ENCODE data around the gene CHRNA10.

The CHRNA10 gene, protein sequence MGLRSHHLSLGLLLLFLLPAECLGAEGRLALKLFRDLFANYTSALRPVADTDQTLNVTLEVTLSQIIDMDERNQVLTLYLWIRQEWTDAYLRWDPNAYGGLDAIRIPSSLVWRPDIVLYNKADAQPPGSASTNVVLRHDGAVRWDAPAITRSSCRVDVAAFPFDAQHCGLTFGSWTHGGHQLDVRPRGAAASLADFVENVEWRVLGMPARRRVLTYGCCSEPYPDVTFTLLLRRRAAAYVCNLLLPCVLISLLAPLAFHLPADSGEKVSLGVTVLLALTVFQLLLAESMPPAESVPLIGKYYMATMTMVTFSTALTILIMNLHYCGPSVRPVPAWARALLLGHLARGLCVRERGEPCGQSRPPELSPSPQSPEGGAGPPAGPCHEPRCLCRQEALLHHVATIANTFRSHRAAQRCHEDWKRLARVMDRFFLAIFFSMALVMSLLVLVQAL

DNA sequence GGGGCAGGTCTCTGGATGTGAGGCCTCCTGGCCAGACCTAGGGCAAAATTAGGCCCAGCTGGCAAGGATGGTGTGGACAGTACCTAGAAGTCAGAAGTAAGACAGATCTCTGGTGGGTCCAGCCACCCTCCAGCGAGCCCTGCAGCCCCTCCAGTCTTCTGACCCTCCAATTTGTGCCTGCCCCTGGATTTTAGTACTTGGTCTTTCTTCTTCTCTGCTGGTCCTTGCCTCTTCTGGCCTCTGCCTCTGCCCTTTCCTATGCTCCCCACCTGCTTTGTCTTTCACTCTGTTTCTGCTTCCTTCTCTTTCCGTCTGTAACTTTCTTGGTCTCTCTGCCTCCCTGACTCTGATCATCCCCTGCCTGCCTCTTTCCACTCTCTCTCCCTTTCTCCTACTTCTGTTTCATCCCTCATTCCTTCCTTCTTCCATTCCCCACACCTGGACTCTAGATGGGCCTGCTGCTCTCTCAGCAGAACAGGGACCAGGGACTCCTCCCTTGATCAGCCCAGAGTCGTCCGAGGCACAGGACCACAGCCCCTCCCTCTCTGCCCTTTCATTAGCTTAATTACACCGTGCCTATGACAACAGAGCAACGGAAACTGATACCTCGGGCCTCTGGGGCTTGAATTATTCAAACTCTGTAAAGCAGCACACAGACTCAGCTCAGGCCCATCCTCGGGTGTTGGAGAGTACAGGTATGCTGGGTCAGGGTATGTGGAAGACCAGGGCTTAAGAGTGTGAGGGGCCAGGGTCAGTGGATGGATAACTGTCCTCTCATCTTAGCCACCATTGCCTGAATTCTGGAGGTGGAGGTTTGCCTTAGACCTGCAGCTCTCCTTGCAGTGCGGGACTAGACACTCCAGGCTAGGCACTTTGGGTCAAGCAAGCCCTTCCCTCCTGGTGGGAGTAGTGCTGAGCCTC is at the start of gene CHRNA10:
Gene CHRNA10 (minus strand): TSS at position 51 of the 921 bp plus-strand sequence. CDS start 72 bp downstream, outside the sequence.
- no peak for DNase-seq (ENCODE audit: low read depth)

DNA sequence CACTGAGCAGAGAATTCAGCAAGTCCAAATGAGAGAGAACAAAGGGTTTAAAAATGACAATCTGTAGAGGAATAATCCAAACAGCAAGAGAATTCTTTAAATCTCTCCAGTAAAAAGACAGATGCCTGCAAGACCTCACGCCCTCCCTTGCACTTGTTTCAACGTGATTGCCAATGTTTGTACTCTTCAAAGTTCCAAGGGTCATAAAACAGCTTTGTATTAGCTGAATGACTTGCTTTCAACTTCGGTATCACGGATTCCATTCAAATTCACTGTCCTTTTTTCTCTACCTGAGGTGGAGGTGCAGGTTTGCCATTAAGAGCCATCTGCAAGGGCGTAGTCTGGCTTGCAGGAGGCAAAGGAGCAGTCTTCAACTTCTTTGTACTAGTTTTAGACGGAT is 41.1 kb upstream of the CHRNA10 start:
- no peak for DNase-seq (ENCODE audit: low read depth)

DNA sequence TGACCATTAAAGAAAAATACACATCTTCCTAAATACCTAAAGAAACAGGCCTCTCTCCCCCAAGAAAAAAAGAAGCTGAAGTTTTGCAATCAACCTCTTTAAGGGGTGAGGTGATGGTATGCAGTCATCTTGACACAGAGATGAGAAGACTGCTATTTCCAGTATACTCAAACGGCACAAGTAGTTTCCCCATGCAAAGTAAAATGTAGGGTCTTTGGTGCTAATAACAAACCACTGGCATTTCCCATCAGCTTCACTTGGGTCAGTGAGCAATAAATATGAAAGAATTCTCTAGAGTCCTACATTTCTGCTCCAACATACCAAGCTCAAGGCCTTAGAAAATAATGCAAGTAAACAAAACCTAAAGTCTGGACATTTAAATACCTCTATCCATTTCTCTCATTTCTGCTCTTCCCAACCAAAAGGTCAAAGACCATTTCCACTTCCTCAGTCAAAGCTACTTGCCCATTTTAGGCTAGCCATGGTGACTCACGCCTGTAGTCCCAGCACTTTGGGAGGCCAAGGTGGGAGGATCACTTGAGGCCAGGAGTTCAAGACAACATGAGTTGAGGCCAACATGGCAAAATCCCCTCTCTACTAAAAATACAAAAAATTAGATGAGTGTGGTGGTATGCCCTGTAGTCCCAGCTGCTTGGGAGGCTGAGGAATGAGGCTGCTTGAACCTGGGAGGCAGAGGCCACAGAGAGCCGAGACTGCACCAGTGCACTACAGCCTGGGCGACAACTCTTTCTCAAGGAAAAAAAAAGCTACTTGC is 39.5 kb upstream of the CHRNA10 start:
- DNase-seq (ENCODE audit: low read depth) = no peak

DNA sequence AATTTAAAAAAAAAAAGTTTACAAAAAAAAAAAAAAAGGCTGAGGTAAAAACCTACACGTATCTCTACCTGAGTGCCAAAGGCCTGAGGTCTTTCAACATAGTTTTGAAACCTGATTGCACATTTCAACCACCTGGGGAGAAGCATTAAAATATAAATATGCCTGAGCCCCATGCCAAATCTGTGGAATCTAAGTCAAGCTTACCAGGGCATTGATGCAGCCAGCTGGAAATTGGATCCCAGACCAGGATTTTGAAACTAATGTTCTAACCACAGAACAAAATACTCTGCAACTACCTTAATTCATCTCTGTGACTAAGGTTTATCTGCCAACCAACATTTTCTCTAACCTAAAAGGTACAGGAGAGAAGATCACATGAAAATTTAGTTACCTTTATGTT is 38.8 kb upstream of the CHRNA10 start:
- DNase-seq (ENCODE audit: low read depth) = no peak

DNA sequence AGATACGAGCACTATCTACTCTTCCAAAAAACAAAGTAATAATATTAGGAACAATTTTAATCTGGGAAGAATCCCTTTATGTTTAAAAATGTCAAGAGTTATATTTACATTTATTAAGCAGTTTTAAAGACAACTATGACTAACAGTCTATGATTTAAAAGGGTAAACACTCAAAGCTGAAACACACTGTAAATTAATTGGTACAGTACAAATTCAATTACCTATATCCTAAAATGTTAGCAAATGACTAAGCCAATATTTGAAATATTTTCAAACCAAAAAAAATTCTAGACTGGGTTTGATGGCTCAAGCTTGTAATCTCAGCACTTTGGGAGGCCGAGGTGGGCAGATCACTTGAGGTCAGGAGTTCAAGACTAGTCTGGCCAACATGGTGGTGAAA is 36.0 kb upstream of the CHRNA10 start:
- DNase-seq (ENCODE audit: low read depth) = no peak

DNA sequence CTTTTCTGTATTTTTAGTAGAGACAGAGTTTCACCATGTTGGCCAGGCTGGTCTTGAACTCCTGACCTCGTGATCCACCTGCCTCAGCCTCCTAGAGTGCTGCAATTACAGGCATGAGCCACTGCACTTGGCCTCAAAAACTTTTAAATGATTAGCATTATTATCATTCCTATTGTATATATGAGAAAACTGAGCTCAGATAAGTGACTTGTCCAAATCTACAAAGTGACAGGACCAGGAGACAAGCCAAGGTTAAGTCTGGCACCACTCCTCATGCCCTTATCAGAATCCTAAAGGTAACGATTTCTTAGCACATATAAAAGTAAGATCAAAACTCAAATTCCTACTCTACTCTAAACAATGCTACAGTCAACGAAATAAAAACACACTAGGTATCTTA is 32.2 kb upstream of the CHRNA10 start:
- DNase-seq (ENCODE audit: low read depth) = no peak

DNA sequence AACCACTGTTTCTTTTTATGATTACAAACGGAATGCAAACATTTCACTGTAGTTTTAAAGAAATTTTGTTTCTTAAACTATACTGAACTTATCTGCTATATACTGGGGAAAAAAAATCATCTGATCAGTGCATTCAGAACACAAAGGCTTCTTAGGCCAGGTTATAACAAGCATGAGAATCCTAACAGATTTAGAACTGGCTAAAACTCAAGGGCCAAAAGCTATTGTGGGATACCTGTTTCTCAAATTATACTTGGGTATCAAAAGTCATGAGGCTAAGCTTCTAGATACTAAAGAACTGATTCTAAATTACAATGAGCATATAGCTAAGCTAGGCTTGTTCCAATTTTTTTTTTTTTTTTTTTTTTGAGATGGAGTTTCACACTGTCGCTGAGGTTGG is 29.7 kb upstream of the CHRNA10 start:
- DNase-seq (ENCODE audit: low read depth) = no peak

DNA sequence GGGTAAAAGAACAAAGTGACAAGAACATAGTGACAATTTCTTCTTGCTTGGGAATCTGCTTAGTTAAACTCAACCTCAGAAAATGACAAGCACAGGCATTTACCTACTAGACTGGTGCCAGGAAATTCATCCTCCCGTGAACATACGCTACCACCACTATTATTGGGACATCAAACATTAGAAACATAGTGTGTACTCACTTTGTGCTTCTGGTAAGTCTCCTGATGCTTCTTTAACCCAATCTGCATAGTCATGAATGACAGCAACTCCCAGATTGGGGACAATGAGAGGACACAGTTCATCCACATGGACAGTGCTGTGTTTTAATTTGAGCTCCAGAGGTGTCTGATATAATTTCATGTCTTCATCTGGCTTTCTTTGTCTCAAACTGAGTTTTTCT is 29.2 kb upstream of the CHRNA10 start:
- DNase-seq (ENCODE audit: low read depth) = no peak

DNA sequence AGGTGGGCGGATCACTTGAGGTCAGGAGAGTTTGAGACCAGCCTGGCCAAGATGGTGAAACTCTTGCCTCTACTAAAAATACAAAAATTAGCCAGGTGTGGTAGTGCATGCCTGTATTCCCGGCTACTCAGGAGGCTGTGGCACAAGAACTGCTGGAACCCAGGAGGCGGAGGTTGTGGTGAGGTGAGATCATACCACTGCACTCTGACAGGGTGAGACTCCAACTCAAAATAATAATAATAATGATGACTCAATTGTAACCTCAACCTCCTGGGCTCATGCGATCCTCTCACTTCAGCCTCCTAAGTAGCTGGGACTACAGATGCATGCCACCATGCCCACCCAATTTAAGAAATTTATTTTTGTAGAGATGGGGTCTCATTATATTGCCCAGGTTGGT is 15.6 kb upstream of the CHRNA10 start:
- no peak for DNase-seq (ENCODE audit: low read depth)

DNA sequence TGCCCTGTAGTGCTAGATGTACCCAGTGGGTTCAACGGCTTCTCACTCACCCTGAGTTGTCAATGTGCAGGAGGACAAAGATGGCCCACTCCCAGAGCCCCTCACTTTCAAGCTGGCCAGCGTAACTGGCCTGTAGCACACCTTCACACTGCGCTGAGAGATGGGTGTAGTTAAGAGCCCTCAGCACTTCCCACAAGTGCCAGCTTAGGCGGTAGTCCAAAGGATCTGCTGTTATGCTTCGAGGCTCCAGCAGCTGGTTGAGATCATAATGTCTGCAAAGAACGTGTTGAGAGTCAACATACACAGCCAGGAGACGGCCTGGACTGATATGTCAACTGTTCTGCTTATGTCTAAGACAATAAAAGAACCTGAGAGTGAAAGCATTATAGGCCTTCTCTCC is 14.7 kb upstream of the CHRNA10 start:
- DNase-seq (ENCODE audit: low read depth) = no peak

DNA sequence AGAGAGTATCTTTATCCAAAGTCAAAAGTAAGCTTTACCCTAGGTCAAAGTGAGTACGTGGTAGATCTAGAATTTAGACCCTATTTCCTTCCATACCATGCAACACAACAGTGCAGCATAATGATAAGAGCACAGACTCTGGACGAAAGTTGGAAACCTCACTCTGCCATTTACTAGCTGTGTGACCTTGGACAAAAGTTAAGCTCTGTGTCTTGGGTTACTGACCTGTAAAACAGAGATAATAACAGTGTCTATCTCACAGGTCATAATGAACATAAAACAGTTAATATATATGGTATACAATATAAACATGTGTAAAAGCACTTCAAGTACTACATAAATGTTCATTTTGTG is 13.6 kb upstream of the CHRNA10 start:
- DNase-seq (ENCODE audit: low read depth) = no peak

DNA sequence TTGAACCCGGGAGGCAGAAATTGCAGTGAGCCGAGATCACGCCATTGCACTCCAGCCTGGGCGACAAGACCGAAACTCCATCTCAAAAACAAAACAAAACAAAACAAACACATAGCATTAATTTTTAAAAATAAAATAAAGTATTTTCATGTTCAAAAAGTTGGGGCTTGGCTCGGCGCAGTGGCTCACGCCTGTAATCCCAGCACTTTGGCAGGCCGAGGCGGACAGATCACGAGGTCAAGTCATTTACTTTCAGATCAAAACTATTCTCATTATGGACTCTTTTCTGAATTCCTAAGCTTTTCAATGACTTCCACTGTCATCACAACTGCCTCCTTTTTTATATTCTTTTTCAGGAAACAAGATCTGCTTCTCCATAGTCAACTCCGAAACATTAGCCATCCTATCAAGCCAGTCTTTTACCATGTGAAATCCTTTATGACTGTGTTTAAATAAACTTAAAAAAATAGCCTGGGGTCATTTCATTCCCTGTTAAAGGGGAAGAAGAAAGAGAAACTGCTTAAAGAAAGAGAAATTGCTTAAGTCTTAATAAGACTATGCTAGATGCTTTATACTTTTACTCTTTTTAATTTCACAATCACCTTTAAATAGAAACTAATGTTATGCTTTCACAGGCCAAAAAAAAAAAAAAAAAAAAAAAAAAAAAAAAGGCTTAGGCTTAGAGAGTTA is 13.1 kb upstream of the CHRNA10 start:
- DNase-seq (ENCODE audit: low read depth) = no peak

DNA sequence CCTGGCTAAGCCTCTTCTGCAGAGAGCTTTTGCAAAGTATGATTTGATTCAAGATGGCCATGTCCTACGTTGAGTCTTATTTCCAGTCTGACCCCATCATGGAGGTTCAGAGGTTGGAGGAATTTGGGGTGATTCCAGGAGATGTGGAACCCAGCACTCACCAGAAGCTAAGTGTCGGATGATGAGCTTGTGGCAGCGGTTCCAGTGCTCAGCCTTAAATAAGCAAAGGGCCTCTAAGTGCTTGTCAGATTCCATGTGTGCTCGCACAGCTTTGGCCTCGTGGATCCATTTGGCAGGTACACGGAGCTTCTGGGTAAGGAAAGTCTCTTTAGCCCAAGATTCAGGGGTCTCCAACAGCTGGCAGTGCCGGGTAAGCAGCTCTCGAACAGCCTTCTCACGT is 11.9 kb upstream of the CHRNA10 start:
- no peak for DNase-seq (ENCODE audit: low read depth)

DNA sequence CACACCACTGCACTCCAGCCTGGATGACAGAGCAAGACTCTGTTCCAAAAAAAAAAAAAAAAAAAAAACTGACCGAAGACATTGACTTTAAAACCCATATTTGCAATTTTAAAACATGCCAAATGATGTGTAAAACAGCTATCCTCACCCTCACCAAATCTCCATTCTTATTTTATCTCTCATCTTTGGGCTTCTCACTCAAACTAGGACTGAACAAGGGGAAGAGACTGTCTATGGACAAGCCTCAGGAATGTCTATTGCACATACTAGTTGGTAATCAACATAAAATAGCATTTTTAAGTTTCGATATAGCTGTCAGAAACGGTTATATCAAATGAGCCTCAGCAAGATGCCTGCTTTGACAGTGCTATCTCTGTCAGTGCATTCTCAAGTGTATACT is 7.9 kb upstream of the CHRNA10 start:
- no peak for DNase-seq (ENCODE audit: low read depth)

DNA sequence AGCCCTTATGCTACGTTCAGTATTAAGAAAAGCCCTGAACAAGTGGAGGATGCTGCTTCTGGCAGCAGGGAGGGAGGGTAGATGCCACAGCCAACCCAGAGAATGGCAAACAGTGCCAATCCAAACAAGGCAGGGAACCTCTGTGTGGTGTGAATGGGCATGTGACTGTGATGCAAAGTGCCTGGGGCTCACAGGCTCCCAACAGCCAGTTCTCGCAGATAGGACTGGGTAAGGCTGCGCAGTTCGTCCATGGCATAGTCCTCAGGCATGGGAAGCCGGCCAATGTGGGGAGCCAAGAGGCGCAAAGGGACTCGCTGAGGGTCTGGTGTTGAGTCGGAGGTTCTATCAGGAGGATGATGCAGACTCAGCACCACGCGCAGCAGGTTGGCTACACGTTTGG is 4.8 kb upstream of the CHRNA10 start:
- DNase-seq (ENCODE audit: low read depth) = no peak

DNA sequence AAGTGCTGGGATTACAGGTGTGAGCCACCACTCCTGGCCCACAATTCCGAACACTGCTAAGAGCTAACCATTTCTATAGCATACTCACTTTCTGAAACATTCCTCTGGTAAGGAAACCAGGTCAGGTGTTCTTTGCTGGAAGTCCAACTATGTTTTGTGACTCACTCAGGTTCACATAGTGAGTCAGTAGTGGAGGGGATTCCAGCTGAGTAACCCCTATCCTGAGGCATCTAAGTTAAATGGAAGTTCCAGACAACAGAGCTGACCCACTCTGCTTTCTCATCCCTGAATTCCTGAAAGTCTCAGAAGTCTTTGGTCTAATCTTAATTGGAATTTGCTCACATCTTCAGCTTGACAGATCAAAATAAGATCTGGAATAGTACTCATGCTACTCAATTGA is 3.0 kb upstream of the CHRNA10 start:
- DNase-seq (ENCODE audit: low read depth) = peak; percentile 75

DNA sequence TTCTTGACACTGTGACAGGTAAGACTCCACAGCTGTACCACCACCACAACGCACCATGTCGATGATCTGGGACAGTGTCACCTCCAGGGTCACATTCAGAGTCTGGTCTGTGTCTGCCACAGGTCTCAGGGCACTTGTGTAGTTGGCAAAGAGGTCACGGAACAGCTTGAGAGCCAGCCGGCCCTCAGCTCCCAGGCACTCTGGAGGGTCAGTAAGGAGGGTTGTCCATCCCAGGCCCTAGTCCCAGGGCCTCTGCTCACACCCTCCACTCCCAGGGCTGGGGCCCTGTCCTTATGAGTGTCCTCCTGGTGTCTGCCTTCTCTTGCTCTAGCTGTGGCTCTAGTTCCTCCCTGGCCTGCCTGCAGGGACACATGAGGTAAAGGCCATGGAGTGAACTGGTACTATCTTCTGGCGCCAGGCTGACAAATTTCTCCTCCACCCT is 1.4 kb downstream of the CHRNA10 start:
- DNase-seq (ENCODE audit: low read depth) = no peak

DNA sequence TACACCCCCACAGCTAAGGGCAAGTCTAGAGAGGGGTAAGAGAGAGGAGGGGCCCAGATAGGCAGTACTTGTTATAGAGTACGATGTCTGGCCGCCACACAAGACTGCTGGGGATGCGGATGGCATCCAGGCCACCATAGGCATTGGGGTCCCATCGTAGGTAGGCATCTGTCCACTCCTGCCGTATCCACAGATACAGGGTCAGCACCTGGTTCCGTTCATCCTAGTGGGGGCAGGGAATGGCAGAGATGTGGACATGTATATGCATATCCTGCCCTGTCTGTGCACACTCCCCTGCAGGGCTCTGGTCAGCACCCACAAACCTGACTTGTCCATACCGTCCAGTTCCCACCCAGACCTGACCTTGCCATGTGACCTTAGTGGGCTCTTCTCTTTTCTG is 2.1 kb downstream of the CHRNA10 start:
- no peak for DNase-seq (ENCODE audit: low read depth)

DNA sequence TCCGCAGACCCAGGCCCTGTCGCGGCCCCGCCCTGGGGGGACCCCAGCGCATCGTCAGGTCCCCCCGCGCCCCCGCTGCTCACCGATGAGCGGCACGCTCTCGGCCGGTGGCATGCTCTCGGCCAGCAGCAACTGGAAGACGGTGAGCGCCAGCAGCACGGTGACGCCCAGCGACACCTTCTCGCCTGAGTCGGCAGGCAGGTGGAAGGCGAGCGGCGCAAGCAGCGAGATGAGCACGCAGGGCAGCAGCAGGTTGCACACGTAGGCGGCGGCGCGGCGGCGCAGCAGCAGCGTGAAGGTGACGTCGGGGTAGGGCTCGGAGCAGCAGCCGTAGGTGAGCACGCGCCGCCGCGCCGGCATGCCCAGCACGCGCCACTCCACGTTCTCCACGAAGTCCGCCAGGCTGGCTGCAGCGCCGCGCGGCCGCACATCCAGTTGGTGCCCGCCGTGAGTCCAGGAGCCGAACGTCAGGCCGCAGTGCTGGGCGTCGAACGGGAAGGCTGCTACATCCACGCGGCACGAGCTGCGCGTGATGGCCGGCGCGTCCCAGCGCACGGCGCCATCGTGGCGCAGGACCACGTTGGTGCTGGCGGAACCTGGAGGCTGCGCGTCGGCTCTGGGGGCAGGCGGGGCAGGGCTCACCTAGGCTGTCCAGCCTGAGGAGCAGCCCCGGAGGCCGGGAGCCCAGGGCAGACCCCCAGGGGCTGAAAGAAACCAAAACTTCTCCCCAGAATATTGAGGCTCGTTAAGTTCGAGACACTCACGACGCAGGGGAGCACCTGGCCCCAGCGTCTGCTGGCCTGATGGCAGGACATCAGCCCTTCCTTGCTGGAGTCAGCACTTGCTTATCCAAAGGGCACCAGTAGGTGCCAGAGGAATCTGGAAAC is 3.8 kb downstream of the CHRNA10 start:
- no peak for DNase-seq (ENCODE audit: low read depth)

DNA sequence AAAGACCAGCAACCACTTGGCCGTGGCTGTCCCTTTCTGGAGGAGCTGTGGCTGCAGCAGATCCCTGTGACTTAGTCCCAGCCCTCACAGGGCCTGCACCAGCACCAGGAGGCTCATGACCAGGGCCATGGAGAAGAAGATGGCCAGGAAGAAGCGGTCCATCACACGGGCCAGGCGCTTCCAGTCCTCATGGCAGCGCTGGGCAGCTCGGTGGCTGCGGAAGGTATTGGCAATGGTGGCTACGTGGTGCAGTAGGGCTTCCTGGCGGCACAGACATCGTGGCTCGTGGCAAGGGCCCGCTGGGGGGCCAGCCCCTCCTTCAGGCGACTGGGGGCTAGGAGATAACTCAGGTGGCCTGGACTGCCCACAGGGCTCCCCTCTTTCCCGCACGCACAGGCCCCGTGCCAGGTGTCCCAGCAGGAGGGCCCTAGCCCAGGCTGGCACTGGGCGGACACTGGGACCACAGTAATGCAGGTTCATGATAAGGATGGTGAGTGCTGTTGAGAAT is 5.1 kb downstream of the CHRNA10 start:
- no peak for DNase-seq (ENCODE audit: low read depth)
